Ishikawa (cell line): Measurements from ENCODE around the gene RMI2.

ENCODE experiments used
- CEBPB ChIP-seq: IDR thresholded peaks from 2 replicates; pipeline ENCODE4 v1.6.1; 2012
- EP300 ChIP-seq: IDR thresholded peaks from 2 replicates; pipeline ENCODE4 v1.6.1; 2012; ENCODE audit warnings: borderline replicate concordance
- FOXM1 ChIP-seq: IDR thresholded peaks from 2 replicates; pipeline ENCODE4 v1.6.1; 2012; ENCODE audit warnings: low read depth, borderline replicate concordance
- MAX ChIP-seq: IDR thresholded peaks from 2 replicates; pipeline ENCODE4 v1.6.1; 2012
- NFIC ChIP-seq: IDR thresholded peaks from 2 replicates; pipeline ENCODE4 v1.6.1; 2012
- RAD21 ChIP-seq: IDR thresholded peaks from 2 replicates; pipeline ENCODE4 v1.6.1; 2012; ENCODE audit warnings: low read depth
- REST ChIP-seq: IDR thresholded peaks from 2 replicates; pipeline ENCODE4 v1.6.1; 2012; ENCODE audit warnings: low read depth, mild to moderate bottlenecking
- TAF1 ChIP-seq: IDR thresholded peaks from 2 replicates; pipeline ENCODE4 v1.6.1; 2012; ENCODE audit warnings: low read depth, mild to moderate bottlenecking
- TEAD4 ChIP-seq: IDR thresholded peaks from 2 replicates; pipeline ENCODE4 v1.6.1; 2012
- USF1 ChIP-seq: IDR thresholded peaks from 2 replicates; pipeline ENCODE4 v1.6.1; 2012
- YY1 ChIP-seq: IDR thresholded peaks from 2 replicates; pipeline ENCODE4 v1.6.1; 2012; ENCODE audit warnings: low read depth
- ZBTB7A ChIP-seq: IDR thresholded peaks from 2 replicates; pipeline ENCODE4 v1.6.1; 2012; ENCODE audit warnings: low read depth

GRCh38 chr16:11377154-11377553 lies 31.9 kb downstream of the RMI2 start:
- no peak for TF ChIP-seq TAF1
- TF ChIP-seq TEAD4: no peak
- no peak for TF ChIP-seq EP300
- no peak for TF ChIP-seq REST
- no peak for TF ChIP-seq YY1
- no peak for TF ChIP-seq MAX
- no peak for TF ChIP-seq FOXM1
- no peak for TF ChIP-seq CEBPB
- no peak for TF ChIP-seq USF1
- TF ChIP-seq NFIC: no peak
- TF ChIP-seq RAD21: no peak
- no peak for TF ChIP-seq ZBTB7A
